GM20000 (cell line): ENCODE results near the gene OR2A5.

Source experiments
- DNase-seq: peaks from one replicate; pipeline ENCODE4 v3.0.0; 2012; ENCODE audit warnings: low spot score
- TF ChIP-seq, protein P1 (sequence below): IDR thresholded peaks from 2 replicates; pipeline ENCODE4 v1.5.1; 2012; ENCODE audit warnings: mild to moderate bottlenecking, control low read depth; ENCODE audit errors: extremely low read depth, missing control alignments

Gene OR2A5

DNA sequence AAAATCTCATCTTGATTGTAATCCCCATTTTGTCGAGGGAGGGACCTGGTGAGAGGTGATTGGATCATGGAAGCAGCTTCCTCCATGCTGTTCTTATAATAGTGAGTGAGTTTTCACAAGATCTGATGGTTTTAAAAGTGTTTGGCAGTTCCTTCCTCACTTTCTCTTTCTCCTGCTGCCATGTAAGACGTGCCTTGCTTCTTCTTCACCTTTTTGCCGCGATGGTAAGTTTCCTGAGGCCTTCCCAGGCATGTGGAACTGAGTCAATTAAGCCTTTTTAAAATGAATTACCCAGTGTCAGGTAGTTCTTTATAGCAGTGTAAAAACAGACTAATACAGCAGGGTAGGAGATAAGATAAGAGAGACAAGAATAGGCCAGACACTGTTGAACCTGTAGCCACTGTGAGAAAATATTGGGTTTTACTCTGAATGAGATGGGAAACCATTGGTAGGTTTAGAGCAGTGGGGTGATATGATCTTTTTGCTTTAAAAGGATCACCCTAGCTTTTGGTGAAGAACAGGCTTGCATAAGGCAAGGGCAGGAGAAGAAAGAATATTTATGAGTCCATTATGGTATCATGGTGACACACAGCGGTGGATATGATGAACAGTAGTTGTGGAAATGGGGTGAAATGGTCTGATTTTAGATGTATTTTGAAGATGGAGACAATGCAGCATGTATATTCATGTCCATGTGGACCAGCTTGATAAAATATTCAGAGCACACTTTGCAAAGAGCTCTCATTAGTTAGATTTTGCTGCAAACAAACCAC lies 37.1 kb upstream of the OR2A5 start:
- TF ChIP-seq, protein P1, sequence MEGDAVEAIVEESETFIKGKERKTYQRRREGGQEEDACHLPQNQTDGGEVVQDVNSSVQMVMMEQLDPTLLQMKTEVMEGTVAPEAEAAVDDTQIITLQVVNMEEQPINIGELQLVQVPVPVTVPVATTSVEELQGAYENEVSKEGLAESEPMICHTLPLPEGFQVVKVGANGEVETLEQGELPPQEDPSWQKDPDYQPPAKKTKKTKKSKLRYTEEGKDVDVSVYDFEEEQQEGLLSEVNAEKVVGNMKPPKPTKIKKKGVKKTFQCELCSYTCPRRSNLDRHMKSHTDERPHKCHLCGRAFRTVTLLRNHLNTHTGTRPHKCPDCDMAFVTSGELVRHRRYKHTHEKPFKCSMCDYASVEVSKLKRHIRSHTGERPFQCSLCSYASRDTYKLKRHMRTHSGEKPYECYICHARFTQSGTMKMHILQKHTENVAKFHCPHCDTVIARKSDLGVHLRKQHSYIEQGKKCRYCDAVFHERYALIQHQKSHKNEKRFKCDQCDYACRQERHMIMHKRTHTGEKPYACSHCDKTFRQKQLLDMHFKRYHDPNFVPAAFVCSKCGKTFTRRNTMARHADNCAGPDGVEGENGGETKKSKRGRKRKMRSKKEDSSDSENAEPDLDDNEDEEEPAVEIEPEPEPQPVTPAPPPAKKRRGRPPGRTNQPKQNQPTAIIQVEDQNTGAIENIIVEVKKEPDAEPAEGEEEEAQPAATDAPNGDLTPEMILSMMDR = no peak
- DNase-seq = no peak

DNA sequence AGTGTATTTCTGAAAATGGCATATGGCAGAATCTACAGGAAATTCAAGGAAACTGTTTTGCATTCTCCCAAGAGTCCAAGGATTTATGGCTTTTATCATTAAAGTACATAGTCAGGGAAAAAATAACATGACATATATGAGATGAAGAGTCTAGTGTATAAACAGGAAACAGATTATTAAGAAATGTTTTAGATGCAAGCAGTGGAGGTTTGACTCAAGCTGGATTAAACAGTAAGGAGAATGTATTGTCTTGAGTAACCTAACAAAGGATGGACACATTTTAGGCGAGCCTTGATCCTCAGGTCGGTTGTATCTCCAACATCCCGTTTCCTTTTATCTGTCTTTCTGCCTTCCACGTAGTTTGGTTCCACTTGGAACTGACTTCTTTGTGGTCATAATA lies 30.7 kb upstream of the OR2A5 start:
- no peak for DNase-seq
- TF ChIP-seq, protein P1 = no peak

DNA sequence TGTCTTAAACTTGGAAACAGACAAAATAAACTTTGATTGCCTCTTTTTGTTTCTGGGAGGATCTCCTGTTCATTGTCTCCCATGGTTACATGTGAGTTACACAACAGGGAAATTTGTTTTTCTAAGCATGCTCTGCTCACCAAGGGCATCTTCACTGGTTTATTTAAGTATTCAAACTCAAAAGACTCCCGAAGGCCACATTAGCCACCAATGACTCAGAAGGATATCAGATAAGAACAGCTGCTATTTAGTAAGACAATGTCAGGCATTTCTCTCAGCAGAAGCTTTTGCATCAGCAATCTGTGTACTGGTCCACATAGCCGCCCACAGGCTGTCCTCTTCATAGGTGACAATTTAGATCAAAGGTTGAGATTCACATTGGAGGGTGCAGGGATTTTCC lies 29.3 kb upstream of the OR2A5 start:
- TF ChIP-seq, protein P1 = no peak
- no peak for DNase-seq

DNA sequence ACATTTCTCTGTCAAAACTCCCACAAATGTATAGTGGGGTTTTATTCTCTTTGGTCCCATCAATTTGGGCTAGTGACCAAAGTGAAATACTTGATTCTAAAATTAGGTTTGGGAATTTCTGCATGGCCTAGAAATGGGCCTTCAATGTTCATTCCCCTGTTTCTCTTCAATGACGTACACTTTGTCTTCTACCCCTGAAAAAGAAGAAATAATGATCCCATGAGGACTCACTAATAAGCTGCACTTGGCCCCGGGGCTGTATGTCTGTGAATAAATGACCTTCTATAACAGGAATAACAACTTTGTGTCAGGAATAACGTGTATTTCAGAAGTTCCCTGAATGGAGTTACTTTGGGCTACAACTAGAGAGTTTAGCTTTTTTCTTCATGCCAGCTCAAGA lies 28.4 kb upstream of the OR2A5 start:
- DNase-seq = no peak
- TF ChIP-seq, protein P1 = no peak

DNA sequence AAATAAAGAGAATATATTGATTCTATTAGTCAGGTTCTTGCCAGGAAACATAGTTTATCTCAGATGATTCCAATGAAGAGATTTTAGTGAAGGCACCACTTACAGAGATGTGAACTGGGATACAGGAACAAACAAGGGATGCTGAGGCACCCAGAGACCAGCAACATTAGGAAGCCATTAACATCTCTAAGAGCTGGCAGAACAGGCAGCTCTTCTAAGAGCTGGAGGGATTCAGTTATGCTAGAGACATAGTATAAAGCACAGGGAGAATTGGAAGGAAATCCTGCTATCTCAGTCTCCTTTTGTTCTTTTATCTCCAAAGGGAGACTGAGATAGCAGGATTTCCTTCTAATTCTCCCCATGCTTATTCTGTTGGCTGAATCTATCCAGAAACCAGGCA lies 26.6 kb upstream of the OR2A5 start:
- TF ChIP-seq, protein P1 = no peak
- DNase-seq = no peak

DNA sequence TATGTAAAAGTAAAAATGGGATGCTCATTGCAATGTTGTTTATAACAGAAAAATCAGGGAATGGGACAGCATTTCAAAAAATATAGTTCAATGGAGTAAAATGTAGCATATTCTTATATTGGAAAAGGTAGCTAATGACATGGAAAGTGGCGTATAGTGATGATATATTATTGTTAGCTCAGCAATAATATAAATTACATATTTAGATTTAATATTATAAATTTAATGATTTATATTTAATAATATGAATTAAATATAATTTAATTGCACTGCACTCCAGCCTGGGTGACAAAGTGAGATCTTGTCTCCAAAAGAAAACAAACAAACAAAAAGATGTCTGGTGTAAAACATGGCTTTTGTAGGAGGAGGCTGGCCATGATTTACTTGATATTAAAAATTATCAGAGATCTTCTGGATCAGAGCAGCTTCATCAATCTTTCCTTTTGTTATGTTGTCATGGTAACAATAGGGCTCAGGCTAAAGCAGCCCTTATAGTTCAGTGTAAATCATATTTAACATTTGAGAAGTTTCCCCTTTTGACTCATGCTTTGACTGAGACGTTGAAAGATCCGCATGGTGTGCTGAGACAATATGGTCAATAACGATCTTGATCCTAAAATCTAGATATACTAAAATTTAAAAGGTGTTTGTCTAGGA lies 25.4 kb upstream of the OR2A5 start:
- TF ChIP-seq, protein P1 = no peak
- DNase-seq = no peak

DNA sequence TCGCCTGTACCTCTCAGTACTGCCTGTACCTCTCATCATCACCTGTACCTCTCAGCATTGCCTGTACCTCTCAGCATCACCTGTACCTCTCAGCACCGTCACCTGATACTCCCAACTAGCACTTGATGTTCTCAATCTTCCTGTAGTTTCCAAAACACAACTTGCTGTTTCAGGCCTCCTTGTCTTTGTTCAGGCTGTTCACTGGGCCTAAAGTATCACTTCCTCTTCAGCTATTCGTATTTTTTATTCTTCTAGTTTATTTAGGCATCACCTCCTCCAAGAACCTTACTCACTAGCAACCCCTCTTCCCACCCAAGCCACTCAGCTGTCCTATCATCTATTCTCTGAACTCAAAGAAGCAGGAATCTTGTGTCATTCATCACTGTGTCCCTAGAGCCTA lies 24.5 kb upstream of the OR2A5 start:
- DNase-seq = no peak
- TF ChIP-seq, protein P1 = no peak
